ENCODE measurements around the gene ITGBL1. TPM values are rescaled to one million over a fixed set of nuclear protein-coding genes. Genes with fewer than 3 reads are reported as not detected.

The ITGBL1 gene
- polyA plus RNA-seq, 1 donor: 0.36 TPM

DNA sequence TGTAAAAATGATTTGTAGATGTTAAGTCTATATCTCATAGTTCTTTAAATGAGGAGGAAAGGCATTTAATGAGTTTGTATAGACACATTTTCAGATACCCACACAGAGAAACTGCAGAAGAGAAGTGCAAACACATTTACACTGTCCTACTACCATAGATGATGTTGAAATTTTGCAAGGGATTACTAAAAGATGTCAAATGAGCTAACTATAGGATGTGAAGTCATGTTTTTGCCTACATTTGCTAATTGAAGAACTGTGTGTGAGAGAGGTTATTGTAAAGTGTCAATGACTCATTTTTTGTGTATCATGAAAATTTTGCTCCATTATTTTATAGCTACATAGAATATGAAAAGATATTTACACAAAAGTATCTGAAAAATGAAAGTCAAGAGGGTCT is 178.9 kb downstream of the ITGBL1 start:
- no peak for DNase-seq

DNA sequence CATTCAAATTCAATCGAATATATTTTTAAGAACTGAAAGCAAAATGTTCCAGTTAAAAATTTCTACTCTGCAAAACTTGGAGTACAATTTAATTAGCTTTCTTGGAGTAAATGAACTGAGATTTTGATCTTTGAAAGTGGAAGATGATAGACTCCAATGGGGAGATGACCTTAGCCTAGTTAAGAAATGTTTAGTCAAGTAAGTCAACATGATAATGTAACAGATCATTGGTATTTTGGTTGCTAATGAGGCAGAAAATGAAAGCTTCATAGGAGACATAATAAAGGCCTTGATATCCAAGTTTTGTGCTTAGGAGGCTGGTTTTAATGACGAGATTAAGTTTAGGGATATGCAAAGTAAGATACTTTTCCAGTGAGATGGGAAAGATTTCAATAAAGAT is 181.7 kb downstream of the ITGBL1 start:
- DNase-seq: no peak

DNA sequence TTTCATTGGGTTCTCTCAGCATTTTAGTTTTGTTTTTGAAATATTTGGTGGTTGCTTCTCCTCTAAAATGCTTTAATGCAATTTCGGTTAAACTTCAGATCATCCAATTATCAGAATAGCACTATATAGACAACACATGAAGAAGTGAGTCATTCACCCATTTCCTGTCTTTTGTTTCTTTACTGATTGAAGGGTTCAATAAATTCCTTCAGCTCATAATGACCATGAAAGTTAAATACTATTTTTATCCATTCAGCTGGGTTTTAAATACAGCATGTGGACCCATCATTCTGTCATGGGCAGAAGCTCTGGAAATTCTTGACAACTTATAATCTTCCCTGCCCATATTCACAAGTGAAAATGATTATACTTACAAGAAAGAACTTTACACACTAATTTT is 187.2 kb downstream of the ITGBL1 start:
- DNase-seq: no peak

DNA sequence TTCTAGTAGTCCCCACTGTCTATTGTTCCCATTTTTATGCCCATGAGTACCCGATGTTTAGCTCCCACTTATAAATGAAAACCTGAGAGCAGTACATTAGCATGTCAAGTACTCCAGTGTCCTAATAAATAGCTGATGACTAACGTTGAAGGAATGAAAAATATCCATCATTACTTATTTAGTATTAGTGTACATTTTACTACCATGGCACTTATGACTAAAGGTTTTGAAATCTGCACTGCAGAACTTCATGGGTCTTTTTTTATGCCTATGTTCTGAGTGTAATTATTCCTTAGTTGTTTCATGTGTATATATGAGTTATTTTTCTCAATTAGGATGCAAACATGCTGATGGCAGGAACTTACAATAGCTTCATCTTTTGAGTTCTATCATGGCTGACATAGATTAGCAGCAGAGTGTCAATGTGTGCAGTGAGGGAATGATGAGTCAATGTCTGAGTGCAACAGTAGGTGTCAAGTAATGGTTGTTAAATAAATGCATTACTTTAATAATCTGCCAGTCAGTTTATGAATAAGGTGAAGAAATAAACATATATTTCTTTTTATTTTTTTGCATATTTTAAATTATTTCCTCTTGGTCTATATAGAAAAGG is 188.4 kb downstream of the ITGBL1 start:
- DNase-seq: no peak

DNA sequence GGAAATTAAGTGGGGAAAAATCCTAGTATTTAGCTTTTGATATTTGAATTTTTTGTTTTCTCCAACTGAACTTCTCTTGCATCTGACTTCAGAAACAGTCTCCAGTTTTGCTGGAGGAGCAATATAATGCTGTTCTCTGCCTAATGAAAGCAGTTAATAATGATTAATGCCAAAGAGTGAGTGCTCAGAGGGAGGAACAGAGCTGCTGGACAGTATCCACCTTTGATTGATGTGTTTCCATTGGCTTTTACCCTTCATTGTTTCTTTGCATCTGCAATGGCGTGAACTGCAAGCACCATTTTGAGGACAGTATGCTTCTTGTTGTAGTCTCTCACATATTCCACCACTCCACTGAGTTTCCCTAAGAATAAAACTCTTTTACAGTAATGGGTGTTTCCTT is 193.4 kb downstream of the ITGBL1 start:
- DNase-seq: no peak

DNA sequence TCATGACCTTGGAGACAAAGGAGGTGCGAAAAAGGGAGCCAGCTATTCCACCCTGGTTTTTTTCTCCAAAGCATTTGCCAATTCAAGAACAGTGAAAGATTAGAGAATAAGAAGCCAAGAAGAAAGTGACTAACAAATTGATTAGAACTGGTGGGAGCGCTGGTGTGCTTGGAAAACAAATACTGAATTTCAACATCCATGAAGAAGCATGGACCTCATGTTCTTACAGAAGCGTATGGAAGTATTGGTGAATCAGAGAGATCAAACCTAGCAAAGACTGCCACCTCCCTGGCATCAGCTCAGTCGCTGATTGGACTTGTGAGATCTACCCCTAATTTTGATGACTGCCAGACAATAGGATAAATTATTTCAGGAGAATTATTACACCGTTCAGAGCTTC is 195.3 kb downstream of the ITGBL1 start:
- no peak for DNase-seq

DNA sequence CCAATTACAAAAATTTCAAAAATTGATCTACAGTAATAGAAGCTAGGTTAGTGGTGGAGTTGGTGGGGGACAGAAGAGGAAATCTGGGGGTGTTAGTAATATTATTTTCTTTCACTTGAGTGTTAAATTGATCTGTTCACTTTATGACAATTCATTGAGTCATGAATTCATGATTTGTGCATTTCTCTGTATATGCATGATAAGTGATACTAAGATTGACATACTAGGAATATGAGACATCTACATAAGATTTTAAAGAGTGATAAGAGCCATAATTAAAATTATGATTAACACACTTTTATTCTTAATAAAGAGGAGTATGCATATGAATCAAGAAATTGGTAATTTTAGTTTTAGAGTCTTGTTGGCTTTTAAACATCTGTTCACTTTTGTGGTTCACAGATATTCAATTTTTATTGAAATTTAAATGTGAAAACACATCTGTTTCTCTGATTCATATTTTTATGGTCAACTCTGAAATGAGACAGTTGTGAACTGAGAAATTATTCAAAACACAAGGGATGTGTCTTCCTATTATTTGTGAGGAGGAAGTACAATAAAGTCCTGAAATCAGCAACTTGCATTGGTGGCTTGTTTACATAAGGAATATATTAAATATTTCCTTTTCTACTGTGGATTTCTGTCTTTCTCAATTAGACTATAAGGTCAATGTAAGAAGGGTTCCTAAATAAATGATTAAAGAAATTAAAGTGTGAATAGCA is 196.5 kb downstream of the ITGBL1 start:
- no peak for DNase-seq

DNA sequence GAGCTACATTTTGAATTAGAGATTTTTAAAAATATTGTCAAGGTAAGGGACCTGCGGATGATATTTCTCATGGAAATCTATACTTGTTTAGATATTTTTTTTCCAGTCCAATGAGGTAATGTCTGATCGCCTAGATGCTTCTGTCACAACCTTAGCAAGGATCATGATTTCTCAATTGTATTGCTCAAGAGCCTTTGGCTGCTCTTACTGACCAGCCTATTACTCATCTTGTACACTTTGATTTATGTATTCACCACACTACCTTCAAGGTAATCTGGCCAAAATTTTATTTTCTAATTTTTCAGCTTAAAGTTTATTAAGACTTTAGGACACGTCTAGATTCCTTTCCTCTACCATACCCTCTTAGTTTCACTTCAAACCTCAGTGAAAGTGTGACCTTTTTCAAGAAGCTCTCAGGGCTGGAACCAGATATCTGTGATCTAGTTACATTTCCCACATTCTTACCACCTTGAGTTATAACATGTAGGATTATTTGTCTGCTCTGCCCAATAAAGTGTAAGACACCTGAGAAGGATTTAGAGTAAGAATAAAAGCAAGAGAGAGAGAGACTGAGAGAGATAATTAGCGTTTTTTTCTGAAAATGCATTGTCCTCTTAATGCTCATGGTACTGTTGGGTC is 197.1 kb downstream of the ITGBL1 start:
- DNase-seq: no peak

DNA sequence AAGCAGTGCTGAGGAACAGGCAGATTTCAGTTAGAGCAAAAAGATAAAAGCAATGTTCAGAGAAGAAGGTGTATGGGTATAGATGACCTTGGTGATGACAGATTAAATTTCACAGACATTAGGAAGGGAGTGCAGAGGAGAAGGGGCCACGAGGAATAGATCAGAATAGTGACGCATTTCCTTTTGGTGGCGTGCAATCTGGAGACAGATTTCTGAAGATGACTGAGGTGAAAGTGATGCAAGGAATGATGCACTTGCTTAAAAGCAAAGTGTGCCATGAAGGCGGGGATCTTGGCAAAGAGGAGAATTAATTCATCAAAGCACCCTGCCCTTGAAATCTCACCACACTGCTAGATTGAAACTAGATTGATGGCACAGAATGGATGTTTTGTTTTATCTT is 202.4 kb downstream of the ITGBL1 start:
- no peak for DNase-seq

DNA sequence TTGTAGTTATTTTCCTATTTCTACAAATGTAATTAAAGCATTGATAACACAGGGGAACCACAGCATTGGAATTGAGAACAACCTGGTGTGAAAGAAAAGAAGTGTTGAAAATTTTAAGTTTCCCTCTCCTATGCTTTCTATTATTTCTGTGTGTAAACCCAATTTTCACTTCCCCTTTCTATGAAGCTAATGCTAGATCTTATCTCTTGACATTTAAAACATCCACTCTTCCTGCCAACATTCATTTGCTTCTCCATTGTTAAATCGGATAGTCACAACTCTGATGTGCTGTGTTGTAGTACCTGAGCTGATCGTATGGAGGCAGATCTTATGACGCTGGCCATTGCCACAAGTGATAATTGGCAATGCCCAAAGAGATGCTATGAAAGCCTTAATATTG is 203.0 kb downstream of the ITGBL1 start:
- DNase-seq: no peak

DNA sequence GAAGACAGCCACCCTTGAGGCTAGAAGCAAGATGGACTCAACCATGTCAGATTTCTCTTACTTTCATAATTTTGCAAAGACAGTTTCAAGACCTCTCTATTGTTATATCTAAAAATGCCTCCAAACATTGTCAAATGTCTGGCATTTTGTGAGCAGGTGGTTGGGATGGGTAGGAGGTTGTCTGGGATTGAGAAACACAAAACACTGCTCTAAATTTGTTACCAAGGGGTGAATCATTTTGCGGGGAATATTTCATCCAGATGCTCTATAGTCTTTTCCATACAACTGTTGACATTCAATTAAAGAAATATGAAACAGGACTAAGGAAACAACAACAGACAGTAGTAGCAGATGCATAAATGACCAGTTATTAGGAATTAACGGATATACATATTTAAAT is 208.2 kb downstream of the ITGBL1 start:
- no peak for DNase-seq

DNA sequence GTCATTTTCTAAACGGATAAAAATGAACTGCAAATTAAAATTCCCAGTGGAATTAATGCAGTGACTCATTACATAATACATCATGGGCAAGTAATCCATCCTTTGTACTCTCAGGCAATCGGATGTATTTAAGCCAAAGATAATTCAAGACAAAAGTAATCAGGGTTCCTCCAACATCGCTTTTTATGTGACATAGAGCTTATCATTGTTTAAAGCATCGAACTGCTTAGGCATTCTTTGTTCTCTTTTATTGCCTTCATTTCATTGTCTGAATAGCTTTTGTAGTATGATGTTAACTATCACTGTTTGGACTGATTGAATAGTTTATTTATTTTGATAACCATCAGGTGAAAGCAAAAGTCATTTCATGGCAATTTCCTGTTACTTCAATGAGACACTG is 209.4 kb downstream of the ITGBL1 start:
- no peak for DNase-seq

DNA sequence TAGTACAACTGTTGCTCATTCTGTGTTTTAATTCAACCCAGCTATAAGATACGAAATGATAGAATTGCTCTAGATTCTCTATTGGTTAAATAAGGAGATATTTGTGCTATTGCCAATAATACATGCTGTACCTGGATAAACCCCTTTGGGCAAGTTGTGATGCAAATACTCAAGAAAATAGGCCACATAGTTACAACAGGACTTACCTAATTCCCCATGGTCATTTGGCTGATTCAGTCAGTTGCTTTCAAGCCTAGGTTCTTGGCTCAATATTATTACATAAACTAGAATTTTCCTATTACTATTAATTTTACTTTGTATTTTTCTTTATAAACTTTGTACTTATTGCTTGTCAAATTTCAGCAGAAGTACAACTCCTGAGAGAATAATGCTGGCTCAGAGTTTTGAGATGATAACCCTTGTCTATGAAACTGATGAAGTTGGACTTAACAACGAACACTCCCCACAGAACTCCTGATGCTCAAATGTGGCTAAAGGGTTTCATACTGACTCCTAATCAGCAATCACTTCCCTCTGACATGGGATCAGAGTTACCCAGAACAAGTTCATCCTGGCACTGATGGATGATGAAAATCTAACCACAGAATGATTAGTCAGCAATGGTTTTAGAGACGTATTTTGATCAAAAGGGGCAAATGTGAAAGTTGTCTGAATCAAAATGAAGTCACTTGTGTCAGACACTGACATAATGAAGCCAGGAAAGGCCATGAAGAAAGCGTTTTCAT is 221.1 kb downstream of the ITGBL1 start:
- DNase-seq: no peak

DNA sequence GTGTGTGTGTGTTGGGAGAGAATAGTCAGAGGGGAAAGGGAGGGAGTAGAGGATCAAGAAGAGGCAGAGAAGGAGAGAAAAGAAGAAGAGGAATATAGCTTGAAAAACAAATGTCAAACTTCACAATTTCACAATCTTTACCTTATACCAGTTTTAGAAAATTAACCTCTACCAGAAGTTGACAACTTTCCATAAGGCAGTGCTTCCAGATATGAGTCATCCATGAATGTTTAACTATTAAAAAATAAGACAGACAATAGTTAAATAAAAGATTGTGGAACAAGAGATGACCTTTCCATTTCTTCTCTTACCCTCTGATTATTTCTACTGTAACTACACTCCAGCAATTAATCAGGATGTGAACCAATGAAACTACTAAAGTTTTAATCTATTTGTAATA is 229.4 kb downstream of the ITGBL1 start:
- DNase-seq: no peak

DNA sequence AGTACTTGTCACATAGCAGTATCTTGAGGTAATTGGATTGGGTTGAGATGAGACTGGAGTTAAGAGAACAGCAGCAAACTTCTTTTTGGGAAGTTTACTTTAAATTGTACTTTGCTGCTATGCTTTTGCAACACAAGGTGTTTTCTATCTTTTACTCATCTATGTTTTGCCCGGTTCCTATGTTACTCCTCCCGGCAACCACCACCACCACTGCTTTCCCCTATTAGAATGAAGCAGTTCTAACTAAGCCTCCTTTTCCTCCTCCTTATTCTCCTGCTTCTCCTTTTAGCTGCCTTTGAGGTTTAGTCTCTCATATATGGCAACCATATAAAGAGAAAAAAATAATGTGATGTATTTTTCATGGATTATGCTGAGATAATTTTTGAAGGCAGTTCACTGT is 233.5 kb downstream of the ITGBL1 start:
- DNase-seq: no peak

DNA sequence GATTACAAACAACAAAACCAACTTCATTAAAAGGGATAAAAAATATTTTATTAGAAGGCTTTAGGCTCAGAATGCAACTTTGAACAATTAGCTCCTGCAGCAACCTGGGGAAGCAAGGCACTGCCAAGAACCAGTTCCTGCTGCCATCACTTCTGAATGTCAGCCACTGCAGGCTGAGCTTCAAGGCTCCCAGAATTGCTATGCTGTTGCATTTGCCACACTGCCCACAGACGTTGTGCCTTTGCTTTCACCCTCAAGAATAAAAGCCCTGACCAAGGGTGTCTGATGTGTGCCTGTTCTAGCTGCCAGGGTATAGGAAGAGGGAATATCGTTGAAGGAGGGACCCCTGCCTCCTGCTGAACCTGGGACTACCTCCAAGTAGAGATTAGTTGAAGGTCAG is 238.4 kb downstream of the ITGBL1 start:
- no peak for DNase-seq

DNA sequence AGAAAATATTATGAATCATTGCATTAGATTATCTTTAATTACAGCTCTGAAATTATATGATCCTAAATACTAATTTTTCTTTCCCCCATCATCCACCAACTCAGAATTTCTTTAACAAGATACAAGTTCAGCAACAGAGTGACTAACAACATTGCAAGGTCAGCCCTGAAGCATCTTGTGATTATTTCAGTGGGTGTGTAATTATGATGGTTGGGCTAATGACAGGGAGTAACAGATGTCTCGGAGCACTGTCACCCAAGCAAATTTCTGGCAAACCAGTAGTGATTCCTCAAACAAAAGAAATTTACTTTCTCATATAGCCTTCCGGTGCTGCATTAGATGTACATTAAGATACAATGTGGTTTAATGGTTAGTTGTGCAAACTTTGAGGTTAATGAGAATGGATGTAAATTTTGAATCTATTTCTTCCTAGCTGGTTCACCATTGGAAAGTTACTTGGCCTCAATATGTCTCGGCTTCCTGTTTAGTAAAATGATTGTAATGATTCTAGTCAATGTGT is 238.9 kb downstream of the ITGBL1 start:
- no peak for DNase-seq

DNA sequence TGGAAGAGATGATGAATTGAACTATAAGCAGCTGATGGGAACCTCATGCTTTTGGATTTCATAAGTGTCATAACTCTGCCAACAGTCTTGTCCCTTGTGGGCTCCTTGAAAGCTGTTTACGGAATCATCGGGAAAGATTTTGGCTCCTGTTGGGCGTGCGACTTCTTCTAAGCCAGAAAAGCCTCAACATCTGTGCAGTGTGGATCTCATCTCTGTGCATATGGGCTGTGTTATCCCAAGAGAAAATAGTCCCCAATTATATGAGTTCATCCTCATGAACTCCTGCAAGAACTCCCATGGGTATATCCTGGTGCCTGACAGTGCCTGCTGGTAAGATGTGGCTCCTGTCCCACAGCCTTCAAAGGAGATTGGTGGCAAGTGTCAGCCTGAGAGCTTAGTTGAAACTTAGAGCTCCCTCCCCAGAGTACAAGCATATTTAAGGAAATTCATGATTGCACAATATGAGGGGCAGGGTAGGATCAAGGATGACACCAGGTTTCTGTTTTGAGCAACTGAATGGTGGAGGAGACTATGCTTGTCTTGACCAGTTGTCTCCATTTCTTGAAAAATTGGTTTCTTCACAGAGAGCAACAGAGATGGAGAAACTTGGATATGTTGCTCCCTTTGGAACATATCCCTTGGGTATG is 243.5 kb downstream of the ITGBL1 start:
- no peak for DNase-seq

DNA sequence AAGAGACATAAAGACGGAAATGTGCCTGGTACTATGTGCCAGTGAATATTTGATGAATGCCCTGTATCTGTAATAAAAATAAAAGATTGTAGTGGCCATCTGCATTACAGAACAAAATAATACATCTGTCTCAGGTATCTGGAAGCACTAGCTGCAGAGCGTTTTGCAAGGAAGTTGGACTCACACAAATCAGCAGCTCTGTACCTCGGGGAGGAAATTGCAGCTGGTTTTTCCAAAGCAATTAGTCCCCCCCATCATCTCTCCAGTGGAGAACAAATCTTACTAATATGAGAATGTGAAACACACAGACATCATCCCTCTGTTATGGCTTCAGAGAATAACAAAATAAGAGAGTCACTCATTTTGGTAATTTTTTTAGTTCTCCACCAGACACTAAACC is 245.3 kb downstream of the ITGBL1 start:
- no peak for DNase-seq

DNA sequence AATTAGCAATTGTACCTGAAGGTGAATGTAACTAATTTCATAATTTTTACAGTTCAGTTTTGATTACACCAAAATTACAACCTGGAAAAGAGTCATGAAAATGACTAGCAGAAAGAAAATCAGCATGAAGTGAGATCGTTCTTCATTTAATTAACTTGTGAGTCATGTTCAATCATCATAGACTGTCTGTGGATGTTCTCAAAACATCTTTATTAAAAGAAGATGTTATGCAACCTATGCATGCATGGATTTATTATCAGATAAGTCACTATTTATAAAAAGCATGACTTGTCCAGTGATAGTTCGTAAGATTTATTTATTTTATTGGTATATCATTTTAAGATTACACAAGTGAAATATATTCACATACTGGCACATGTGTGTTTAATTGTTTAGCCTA is 245.9 kb downstream of the ITGBL1 start:
- DNase-seq: no peak

DNA sequence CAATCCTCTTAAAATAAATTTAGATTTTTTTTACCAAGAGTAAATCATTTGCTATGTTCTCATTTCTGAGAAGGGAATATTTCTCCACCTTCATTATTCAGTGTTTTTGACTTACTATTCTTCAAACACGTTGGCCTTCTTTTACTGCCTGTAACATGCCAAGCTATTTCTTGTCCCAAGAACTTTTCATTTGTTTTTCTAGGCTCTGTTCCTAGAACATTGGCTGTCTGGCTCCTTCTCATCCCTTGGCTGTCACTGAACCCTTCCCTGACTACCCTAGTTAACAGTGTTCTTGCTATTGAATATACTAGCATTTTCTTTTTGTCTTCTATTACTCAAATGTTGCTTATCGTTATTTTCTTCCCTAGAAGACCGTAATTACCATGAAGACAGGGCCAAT is 248.1 kb downstream of the ITGBL1 start:
- DNase-seq: no peak

DNA sequence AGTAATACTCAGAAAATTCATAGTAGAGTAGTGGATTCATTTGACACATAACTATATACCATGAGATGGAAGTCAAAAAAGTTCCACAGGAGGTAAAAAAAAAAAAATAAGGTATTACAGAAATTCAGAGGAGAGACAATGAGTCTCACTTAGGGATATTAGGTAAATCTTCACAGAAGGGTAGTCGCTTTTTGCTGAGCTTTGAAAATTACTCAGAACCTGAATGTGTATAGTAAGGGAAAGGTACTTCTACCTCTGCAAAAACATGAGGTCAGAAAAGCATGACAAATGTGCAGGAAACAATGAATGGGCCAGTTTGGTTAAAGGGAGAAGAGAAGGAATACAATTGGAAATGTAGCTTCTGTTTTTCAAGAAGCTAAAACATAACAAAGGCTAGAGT is 250.6 kb downstream of the ITGBL1 start:
- DNase-seq: no peak

DNA sequence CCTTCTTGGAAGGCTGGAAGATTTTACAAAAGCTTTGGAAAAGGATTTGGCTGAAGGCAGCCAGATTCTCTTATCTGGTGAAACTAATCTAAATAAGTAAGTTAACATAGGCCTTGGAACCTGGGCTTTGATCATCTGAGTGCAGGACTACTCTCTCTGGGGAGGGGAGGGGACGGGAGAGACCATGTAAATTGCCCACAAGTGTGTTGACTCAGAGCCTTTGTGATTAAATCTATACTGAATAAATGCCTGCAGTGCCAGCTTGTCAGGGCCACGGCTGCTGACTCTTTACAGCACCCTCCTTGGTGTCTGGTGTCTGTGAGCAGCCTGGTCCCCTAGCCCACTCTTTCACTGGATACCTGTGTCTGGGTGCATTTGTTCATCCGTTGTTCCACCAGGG is 251.4 kb downstream of the ITGBL1 start:
- DNase-seq: no peak
